GM23338 (cell line): ENCODE data around the gene OR52W1. TPM values are rescaled to one million over a fixed set of nuclear protein-coding genes. Genes with fewer than 3 reads are reported as not detected.

Experiments
- ATAC-seq: fragments of 200-7000 bp; cut with Tn5 transposase; 3 replicates; pipeline ENCODE4 v1.9.1; 2020
- DNase-seq: peaks from one replicate; pipeline ENCODE4 v3.0.0-alpha.2; 2015; ENCODE audit warnings: low spot score
- H2AFZ ChIP-seq: fragments of 200-600 bp; sonication (generic); 2 replicates; pipeline ENCODE4 v1.8.0; 2016; ENCODE audit warnings: antibody characterized with exemption, mild to moderate bottlenecking, moderate library complexity
- H3F3A ChIP-seq: fragments of 200-600 bp; sonication (generic); replicated peaks from 2 replicates; pipeline ENCODE4 v1.8.0; 2017; ENCODE audit warnings: antibody characterized with exemption, mixed run types, low read depth
- H3K27ac ChIP-seq: fragments of 200-600 bp; sonication (generic); 2 replicates; pipeline ENCODE4 v1.6.1; 2016; ENCODE audit warnings: low read depth
- H3K27me3 ChIP-seq: fragments of 200-600 bp; sonication (generic); 2 replicates; pipeline ENCODE4 v1.8.0; 2016; ENCODE audit warnings: mild to moderate bottlenecking, mixed run types, moderate library complexity; ENCODE audit not compliant: insufficient read depth
- H3K36me3 ChIP-seq: fragments of 200-600 bp; sonication (generic); 2 replicates; pipeline ENCODE4 v1.8.0; 2016; ENCODE audit warnings: mild to moderate bottlenecking; ENCODE audit not compliant: insufficient read depth
- H3K4me1 ChIP-seq: fragments of 200-600 bp; sonication (generic); 2 replicates; pipeline ENCODE4 v1.8.0; 2016; ENCODE audit warnings: mild to moderate bottlenecking, moderate library complexity; ENCODE audit not compliant: insufficient read depth
- H3K4me2 ChIP-seq: fragments of 200-600 bp; sonication (generic); 2 replicates; pipeline ENCODE4 v1.7.1; 2017; ENCODE audit warnings: mixed run types
- H3K4me3 ChIP-seq: fragments of 200-600 bp; sonication (generic); 2 replicates; pipeline ENCODE4 v1.6.1; 2016; ENCODE audit warnings: mixed run types
- H3K79me2 ChIP-seq: fragments of 200-600 bp; sonication (generic); replicated peaks from 2 replicates; pipeline ENCODE4 v1.8.0; 2017; ENCODE audit warnings: mild to moderate bottlenecking; ENCODE audit not compliant: insufficient read depth
- H3K9me2 ChIP-seq: fragments of 200-600 bp; sonication (generic); 2 replicates; pipeline ENCODE4 v1.8.0; 2017; ENCODE audit not compliant: insufficient read depth
- H4K20me1 ChIP-seq: fragments of 200-600 bp; sonication (generic); replicated peaks from 2 replicates; pipeline ENCODE4 v1.8.0; 2017; ENCODE audit warnings: mild to moderate bottlenecking; ENCODE audit not compliant: insufficient read depth
- H3K27ac Mint-ChIP-seq: 2 replicates; pipeline ENCODE4 v1.8.0; 2020; ENCODE audit warnings: inconsistent platforms, mild to moderate bottlenecking, moderate library complexity, mixed read lengths
- H3K27me3 Mint-ChIP-seq: 3 replicates; pipeline ENCODE4 v1.8.0; 2022; ENCODE audit warnings: low read depth, mild to moderate bottlenecking, moderate library complexity, mixed read lengths, inconsistent platforms; ENCODE audit not compliant: insufficient read depth, poor library complexity
- H3K36me3 Mint-ChIP-seq: 3 replicates; pipeline ENCODE4 v1.8.0; 2021; ENCODE audit warnings: low read depth, mild to moderate bottlenecking, inconsistent platforms, moderate library complexity, mixed read lengths
- H3K4me1 Mint-ChIP-seq: 3 replicates; pipeline ENCODE4 v1.8.0; 2020; ENCODE audit warnings: mild to moderate bottlenecking, inconsistent platforms, mixed read lengths
- H3K4me3 Mint-ChIP-seq: 3 replicates; pipeline ENCODE4 v1.8.0; 2021; ENCODE audit warnings: moderate library complexity, mild to moderate bottlenecking, inconsistent platforms, mixed read lengths
- H3K9me3 Mint-ChIP-seq: 3 replicates; pipeline ENCODE4 v1.8.0; 2020; ENCODE audit warnings: moderate library complexity, mild to moderate bottlenecking, inconsistent platforms, mixed read lengths
- CREB1 ChIP-seq: fragments of 250-450 bp; sonication (Bioruptor Pico); IDR thresholded peaks from 2 replicates; pipeline ENCODE4 v1.5.0; 2020; ENCODE audit warnings: low read depth, mild to moderate bottlenecking, moderate library complexity
- CTCF ChIP-seq, 2 experiments: fragments of 200-600 bp in 1 of 2; sonication (generic) in 1 of 2; conservative IDR thresholded peaks; 2 replicates each; pipeline versions ENCODE4 v1.5.1 to v1.6.1; 2016 to 2017; ENCODE audit warnings: antibody characterized with exemption in 2 of 2, low read depth in 2 of 2, mild to moderate bottlenecking in 2 of 2, moderate library complexity in 1 of 2
- EZH2phosphoT487 ChIP-seq: fragments of 200-600 bp; sonication (generic); IDR thresholded peaks from one replicate; pipeline ENCODE4 v1.8.1; 2018; ENCODE audit warnings: antibody characterized with exemption; ENCODE audit not compliant: unreplicated experiment
- JUNB ChIP-seq: IDR thresholded peaks from one replicate; pipeline ENCODE4 v1.6.1; 2016; ENCODE audit warnings: antibody characterized with exemption; ENCODE audit not compliant: unreplicated experiment
- NANOG ChIP-seq: IDR thresholded peaks from 2 replicates; pipeline ENCODE4 v1.6.1; 2016; ENCODE audit warnings: antibody characterized with exemption, borderline replicate concordance
- POLR2AphosphoS5 ChIP-seq: IDR thresholded peaks from 2 replicates; pipeline ENCODE4 v1.6.1; 2016; ENCODE audit warnings: antibody characterized with exemption, low read depth
- ZNF114 ChIP-seq: fragments of 250-450 bp; sonication (Bioruptor Pico); IDR thresholded peaks from 2 replicates; pipeline ENCODE4 v1.5.0; 2020; ENCODE audit warnings: mild to moderate bottlenecking, moderate library complexity
- ZNF331 ChIP-seq: fragments of 250-450 bp; sonication (Bioruptor Pico); IDR thresholded peaks from 2 replicates; pipeline ENCODE4 v1.5.0; 2020; ENCODE audit warnings: low read depth, mild to moderate bottlenecking, moderate library complexity
- ZNF462 ChIP-seq: fragments of 250-450 bp; sonication (Bioruptor Pico); IDR thresholded peaks from 2 replicates; pipeline ENCODE4 v1.5.0; 2020; ENCODE audit warnings: mild to moderate bottlenecking, moderate library complexity
- polyA plus RNA-seq: library from polyadenylated mRNA; unstranded; fragments of >200 nt; fragmentation: Nextera tagmentation; extraction: Ambion mirVana; gene quantifications from 2 replicates; pipeline ENCODE4 v1.2.1, GENCODE V29; 2016
- total RNA-seq: library from RNA; depleted of rRNA; stranded (reverse); fragments of >200 nt; shearing (Covaris generic); gene quantifications from 2 replicates; pipeline ENCODE4 v1.2.3, GENCODE V29; 2014
- TF ChIP-seq, protein P1 (sequence below): IDR thresholded peaks from one replicate; pipeline ENCODE4 v1.6.1; 2018; ENCODE audit warnings: antibody characterized with exemption; ENCODE audit not compliant: unreplicated experiment
- TF ChIP-seq, protein P2 (sequence below): IDR thresholded peaks from 2 replicates; pipeline ENCODE4 v1.6.1; 2016; ENCODE audit warnings: antibody characterized with exemption

Gene OR52W1
- total and polyA plus RNA-seq, 2 experiments from 2014 or later, result not detected

DNA sequence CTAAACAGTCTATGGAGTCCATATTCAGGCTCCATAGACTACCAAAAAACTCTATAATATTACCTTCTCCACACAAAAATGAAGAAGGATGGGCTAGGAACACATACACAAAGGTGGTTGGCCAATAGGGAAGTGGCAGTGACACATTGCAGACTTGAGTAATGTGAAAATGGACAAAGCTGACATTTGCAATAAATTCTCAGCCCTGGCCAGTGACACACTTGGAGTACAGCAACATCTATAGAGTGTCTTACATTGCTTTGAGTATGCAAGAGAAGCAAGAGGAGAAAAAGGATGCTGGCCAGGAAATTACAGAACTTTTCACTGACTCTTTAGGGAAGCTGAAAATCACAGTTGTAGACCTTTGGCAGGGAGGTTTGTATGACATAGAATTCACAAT lies 7.3 kb upstream of the OR52W1 start (continued):
- no peak for TF ChIP-seq ZNF462 (CRISPR knock-in tag)
- TF ChIP-seq, protein P1, sequence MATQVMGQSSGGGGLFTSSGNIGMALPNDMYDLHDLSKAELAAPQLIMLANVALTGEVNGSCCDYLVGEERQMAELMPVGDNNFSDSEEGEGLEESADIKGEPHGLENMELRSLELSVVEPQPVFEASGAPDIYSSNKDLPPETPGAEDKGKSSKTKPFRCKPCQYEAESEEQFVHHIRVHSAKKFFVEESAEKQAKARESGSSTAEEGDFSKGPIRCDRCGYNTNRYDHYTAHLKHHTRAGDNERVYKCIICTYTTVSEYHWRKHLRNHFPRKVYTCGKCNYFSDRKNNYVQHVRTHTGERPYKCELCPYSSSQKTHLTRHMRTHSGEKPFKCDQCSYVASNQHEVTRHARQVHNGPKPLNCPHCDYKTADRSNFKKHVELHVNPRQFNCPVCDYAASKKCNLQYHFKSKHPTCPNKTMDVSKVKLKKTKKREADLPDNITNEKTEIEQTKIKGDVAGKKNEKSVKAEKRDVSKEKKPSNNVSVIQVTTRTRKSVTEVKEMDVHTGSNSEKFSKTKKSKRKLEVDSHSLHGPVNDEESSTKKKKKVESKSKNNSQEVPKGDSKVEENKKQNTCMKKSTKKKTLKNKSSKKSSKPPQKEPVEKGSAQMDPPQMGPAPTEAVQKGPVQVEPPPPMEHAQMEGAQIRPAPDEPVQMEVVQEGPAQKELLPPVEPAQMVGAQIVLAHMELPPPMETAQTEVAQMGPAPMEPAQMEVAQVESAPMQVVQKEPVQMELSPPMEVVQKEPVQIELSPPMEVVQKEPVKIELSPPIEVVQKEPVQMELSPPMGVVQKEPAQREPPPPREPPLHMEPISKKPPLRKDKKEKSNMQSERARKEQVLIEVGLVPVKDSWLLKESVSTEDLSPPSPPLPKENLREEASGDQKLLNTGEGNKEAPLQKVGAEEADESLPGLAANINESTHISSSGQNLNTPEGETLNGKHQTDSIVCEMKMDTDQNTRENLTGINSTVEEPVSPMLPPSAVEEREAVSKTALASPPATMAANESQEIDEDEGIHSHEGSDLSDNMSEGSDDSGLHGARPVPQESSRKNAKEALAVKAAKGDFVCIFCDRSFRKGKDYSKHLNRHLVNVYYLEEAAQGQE, result no peak
- no peak for TF ChIP-seq POLR2AphosphoS5
- no peak for TF ChIP-seq ZNF331 (CRISPR knock-in tag)
- no peak for TF ChIP-seq ZNF114 (CRISPR knock-in tag)

DNA sequence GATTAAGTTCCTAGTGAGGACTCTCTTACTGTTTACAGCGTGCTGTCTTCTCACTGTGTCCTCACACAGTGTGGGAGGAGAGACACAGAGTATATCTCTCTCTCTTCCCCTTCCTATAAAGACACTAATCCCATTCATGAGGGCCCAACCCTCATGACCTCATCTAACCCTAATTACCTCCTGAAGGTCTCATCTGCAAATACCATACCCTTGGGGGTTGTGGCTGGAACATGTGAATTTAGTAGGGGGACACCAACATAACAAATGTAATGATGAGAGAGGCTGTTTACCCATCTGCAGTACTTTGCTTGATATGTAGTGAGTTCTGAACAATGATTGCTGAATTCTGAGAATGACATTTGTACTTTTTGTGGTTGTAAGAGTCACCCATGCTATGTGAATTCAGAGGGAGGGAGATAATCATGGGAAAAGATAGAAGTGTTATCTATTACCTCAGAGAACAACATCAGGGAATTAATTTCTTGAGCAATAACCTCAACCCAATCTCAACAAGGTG lies 4.9 kb upstream of the OR52W1 start:
- Histone ChIP-seq H3K4me2 (no peak overlapping the region), H3F3A (no peaks in the 10 kb centered on the region), H3K9me2 (no peaks in the 10 kb centered on the region), H3K4me3 (no peak overlapping the region), H3K4me1 (no peaks in the 10 kb centered on the region), H3K36me3 (no peaks in the 10 kb centered on the region), H4K20me1 (no peaks in the 10 kb centered on the region), H2AFZ (no peak overlapping the region), H3K79me2 (no peaks in the 10 kb centered on the region), H3K27ac (no peak overlapping the region), H3K27me3 (no peaks in the 10 kb centered on the region)
- ATAC-seq, result no peak
- Mint-ChIP-seq H3K4me3 (no peak overlapping the region), H3K9me3 (no peaks in the 10 kb centered on the region), H3K27ac (no peak overlapping the region), H3K36me3 (no peaks in the 10 kb centered on the region), H3K4me1 (no peaks in the 10 kb centered on the region), H3K27me3 (no peaks in the 10 kb centered on the region)
- DNase-seq, result no peak
- no peak for TF ChIP-seq EZH2phosphoT487
- TF ChIP-seq CTCF (conservative IDR thresholded peaks at IDR 0.05; ENCODE audit: low read depth in 2 of 2), result no peak
- no peak for TF ChIP-seq POLR2AphosphoS5
- TF ChIP-seq ZNF331 (CRISPR knock-in tag), result no peak
- TF ChIP-seq, protein P2, sequence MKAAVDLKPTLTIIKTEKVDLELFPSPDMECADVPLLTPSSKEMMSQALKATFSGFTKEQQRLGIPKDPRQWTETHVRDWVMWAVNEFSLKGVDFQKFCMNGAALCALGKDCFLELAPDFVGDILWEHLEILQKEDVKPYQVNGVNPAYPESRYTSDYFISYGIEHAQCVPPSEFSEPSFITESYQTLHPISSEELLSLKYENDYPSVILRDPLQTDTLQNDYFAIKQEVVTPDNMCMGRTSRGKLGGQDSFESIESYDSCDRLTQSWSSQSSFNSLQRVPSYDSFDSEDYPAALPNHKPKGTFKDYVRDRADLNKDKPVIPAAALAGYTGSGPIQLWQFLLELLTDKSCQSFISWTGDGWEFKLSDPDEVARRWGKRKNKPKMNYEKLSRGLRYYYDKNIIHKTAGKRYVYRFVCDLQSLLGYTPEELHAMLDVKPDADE, result no peak
- TF ChIP-seq JUNB, result no peak
- no peak for TF ChIP-seq CREB1
- TF ChIP-seq NANOG, result no peak
- TF ChIP-seq ZNF114 (CRISPR knock-in tag), result no peak
